Activated naive CD4-positive, alpha-beta T cell (primary cell): ENCODE data around the gene CCDC106.

Experiments used
- DNase-seq, 4 experiments: peaks; one replicate each; lab custom pipeline; 2025; lab: John Stamatoyannopoulos, UW

CCDC106 gene

GRCh38 chr19:55613930-55614710 lies 33.9 kb upstream of the CCDC106 start:
- DNase-seq = no peak

DNA sequence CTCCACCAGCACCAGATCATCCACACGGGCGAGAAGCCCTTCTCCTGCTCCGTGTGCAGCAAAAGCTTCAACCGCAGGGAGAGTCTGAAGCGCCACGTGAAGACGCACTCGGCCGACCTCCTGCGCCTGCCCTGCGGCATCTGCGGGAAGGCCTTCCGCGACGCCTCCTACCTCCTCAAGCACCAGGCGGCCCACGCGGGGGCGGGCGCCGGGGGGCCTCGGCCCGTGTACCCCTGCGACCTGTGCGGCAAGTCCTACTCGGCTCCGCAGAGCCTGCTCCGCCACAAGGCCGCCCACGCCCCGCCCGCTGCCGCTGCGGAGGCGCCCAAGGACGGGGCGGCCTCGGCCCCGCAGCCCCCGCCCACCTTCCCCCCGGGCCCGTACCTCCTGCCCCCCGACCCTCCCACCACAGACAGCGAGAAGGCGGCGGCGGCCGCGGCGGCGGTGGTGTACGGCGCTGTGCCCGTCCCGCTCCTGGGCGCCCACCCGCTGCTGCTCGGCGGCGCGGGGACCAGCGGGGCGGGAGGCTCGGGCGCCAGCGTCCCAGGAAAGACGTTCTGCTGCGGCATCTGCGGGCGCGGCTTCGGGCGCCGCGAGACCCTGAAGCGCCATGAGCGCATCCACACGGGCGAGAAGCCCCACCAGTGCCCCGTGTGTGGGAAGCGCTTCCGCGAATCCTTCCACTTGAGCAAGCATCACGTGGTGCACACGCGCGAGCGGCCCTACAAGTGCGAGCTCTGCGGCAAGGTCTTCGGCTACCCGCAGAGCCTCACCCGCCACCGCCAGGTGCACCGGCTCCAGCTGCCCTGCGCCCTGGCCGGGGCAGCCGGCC lies 33.1 kb upstream of the CCDC106 start:
- no peak for DNase-seq

GRCh38 chr19:55615543-55616394 lies 32.2 kb upstream of the CCDC106 start:
- DNase-seq = no peak

DNA sequence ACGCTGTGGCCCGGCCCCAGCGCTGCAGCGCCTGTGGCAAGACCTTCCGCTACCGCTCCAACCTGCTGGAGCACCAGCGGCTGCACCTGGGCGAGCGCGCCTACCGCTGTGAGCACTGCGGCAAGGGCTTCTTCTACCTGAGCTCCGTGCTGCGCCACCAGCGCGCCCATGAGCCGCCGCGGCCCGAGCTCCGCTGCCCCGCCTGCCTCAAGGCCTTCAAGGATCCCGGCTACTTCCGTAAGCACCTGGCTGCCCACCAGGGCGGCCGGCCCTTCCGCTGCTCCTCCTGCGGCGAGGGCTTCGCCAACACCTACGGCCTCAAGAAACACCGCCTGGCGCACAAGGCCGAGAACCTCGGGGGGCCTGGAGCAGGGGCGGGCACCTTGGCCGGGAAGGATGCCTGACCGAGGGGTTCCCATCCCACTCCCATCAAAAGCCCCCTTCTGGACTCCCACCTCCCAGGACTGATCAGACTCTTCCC lies 31.6 kb upstream of the CCDC106 start:
- DNase-seq = no peak

DNA sequence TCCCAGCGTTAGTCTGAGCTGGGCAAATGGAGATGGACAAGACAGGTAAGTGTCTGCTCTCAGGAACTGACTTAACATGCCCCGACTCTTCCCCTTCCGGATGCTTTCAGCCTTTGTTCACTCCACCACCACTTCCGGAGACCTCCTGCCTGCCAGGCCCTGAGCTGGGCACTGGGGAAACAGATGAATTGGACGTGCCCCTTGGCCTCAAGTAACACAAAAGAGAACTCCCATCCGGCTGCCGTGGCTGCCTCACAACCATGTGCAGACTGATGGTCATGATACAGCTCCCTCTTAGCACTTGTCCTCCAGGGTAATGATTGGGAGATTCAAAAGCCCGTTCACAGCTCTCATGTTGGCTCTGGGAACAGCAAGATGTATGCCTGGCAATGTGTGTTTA lies 30.6 kb upstream of the CCDC106 start:
- DNase-seq = no peak

DNA sequence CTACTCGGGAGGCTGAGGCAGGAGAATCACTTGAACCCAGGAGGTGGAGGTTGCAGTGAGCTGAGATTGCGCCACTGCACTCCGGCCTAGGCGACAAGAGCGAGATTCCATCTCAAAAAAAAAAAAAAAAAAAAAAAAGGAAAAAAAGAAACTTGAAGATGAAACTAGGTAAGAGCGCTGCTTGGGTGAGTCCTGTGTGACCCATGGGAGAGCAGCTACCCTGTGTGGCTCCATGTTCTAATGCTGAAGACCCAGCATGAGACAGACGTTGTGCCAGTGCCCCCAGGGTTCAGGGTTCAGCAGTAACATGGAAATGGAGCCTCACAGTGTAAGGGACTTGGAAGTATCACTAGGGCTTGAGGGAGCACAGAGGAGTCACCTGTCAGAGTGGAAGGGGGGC lies 29.6 kb upstream of the CCDC106 start:
- no peak for DNase-seq

DNA sequence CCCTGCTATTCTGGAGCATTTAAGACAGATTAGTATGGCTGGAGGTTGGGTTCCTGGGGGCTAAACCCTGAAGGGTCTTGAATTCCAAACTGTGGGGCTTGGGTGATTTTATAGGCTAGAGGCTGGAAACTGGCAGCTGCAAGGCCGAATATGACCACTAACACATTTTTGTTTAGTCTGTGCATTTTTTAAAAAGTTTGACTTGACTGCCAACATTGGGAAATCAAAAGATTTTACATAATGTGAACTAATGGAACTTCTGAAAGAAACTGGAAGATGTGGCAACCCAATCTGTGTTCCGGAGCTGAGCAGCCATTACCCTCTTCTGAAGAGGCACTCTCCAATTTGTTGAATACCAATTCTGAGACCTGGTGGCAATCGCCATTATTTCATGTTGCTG lies 28.7 kb upstream of the CCDC106 start:
- DNase-seq = no peak

- DNase-seq = no peak
Measured at GRCh38 chr19:55620410-55621204, 27.4 kb upstream of the CCDC106 start.

- no peak for DNase-seq
Measured at GRCh38 chr19:55621205-55621672, 26.8 kb upstream of the CCDC106 start.

GRCh38 chr19:55621673-55622231 lies 26.3 kb upstream of the CCDC106 start:
- DNase-seq = no peak

GRCh38 chr19:55622242-55622969 lies 25.6 kb upstream of the CCDC106 start:
- DNase-seq = no peak

DNA sequence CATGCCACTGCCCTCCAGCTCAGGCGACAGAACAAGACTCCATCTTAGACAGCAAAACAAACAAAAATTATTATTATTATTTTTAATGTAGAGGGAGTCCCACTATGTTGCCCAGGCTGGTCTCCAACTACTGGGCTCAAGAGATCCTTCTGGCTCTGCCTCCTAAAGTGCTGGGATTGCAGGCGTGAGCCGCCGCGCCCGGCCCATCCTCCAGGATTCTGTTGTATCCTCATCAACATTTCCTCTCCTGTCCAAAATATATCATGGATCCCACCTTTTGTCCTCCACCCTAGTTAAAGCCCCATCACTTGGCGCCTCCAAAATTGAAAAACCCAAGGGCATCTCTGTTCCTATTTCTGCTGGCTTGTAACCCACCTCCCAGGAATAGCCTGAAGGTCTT lies 24.9 kb upstream of the CCDC106 start:
- DNase-seq = no peak

DNA sequence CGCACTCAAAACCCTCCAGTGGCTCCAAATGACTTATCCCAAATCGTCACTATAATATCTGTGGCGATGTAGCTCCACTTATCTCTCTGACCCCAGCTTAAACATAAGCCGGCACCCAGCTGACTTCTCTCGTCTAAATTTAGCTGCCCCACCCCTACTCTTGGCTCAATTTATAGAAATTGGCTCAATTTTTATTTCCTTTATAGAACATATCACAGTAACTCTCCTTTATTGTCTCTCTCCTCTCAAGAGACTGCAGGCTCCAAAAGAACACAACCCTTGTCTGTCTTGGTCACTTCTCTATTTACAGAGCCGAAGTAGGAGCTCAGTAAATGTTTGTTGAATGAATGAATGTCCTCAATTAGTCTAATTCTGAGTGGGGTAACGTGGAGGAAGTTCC lies 24.5 kb upstream of the CCDC106 start:
- no peak for DNase-seq

DNA sequence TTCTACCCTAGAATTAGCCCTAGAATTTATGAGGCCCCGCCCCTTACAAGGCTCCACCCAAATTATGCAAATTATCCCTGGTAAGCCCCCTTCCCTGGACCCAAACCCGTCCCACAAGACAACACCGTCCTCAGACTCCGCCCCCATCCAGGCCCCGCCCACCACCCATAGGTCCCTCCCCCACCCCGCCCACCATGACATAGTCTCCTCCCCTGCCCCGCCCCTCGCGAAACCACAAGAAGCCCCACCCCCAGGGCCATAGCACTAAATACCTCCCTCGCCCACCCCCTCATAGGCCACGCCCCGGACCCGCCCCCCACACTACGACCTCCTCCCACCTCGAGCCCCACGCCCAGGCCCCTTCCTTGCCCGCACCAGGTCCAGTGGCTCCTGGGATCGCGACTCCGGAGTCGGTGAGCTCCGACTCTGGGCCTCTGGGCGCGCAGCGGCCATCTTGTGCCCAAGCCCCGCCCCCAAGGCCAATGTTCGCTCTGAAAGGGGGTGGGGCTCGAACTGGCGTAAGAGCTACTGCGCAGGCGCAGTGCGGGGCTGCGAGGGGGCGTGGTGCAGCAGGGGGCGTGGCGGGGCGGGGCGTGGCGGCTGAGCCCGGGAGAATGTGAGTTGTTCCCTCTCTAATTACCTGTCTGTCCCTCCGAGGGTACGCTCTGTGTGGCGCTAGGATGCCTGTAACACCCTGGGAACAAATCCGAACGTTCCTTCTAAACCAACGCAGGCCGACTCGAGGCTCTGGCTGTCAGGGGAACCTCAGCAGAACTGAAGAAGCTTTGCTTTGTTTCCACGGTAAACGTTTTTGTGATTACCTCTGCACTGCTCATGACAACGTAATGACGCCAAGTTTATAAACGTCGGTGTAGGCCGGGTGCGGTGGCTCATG lies 23.7 kb upstream of the CCDC106 start, which contains the start of gene ZNF784:
TSS of gene ZNF784 (minus strand) at position 458 of the 895 bp plus-strand sequence. CDS start at position 453, 5 bp downstream.
- DNase-seq = peak; percentile 93 to 96 (median 94)

DNA sequence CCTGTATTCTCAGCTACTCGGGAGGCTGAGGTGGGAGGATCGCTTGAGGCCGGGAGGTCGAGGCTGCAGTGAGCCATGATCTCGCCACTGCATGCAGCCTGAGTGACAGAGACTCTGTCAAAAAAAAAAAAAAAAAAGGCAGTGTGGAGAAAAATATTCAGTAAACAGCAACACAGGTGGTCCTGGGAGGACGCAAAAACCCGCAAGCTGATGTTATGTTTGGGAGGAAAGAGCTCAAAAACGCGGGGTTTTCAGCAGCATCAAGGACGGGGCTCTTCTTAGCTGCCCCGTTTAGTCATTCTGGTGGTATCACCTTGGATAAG lies 23.0 kb upstream of the CCDC106 start:
- DNase-seq = no peak

DNA sequence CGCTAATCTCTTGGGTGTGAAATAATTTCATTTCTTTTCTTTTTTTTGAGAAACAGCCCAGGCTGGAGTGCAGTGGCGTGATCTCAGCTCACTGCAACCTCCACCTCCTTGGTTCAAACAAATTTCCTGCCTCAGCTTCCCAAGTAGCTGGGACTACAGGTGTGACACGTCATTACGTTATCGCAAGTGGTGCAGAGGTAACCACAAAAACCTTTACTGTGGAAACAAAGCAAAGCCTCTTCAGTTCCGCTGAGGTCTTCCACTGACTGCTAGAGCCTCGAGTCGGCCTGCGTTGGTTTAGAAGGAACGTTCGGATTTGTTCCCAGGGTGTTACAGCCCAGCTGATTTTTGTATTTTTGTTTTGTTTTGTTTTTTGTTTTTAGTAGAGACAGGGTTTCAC lies 21.7 kb upstream of the CCDC106 start:
- DNase-seq = peak in 1 of 4 experiments; percentile 10

DNA sequence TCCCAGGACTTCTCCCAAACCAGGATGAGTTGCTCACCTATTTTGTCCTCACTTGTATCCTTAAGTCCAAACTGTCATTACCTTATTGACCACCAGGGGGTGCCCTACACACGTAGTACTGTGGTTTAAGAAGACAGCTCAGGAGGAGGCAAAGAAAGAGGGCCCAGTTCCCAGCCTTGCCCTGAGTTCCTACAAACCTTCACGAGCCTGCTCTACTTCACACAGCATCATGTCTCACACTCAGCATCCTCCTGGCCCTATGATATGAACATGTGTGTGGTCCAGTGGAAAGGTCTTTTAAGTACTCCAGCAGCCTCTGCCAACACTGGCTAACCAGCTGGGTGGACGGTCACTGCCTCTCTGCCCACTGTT lies 15.6 kb upstream of the CCDC106 start:
- DNase-seq = peak; percentile 48 to 76 (median 63)

- no peak for DNase-seq
Measured at GRCh38 chr19:55633861-55634260, 14.2 kb upstream of the CCDC106 start.

- no peak for DNase-seq
Measured at GRCh38 chr19:55635334-55635717, 12.7 kb upstream of the CCDC106 start.
